NT2/D1 (cell line): ENCODE measurements around the gene TLR5.

Source experiments
- DNase-seq: peaks from one replicate; pipeline ENCODE4 v3.0.0-alpha.2; 2011; ENCODE audit warnings: low read depth, low spot score
- H3K27me3 ChIP-seq: 2 replicates; pipeline ENCODE4 v1.6.0; 2011; ENCODE audit warnings: mild to moderate bottlenecking; ENCODE audit not compliant: insufficient read length, insufficient read depth
- H3K36me3 ChIP-seq: 2 replicates; pipeline ENCODE4 v1.6.1; 2011; ENCODE audit warnings: mild to moderate bottlenecking, low read length, mixed read lengths; ENCODE audit not compliant: insufficient read depth, insufficient read length
- H3K4me1 ChIP-seq: 2 replicates; pipeline ENCODE4 v1.5.1; 2011; ENCODE audit not compliant: insufficient read depth, insufficient read length
- H3K4me3 ChIP-seq: 2 replicates; pipeline ENCODE4 v1.5.1; 2011; ENCODE audit warnings: low read depth; ENCODE audit not compliant: insufficient read length
- H3K9ac ChIP-seq: 2 replicates; pipeline ENCODE4 v1.6.0; 2011; ENCODE audit warnings: low read depth; ENCODE audit not compliant: insufficient read length
- H3K9me3 ChIP-seq: 2 replicates; pipeline ENCODE4 v1.5.1; 2011; ENCODE audit warnings: mild to moderate bottlenecking, low read length; ENCODE audit not compliant: insufficient read depth
- SUZ12 ChIP-seq: IDR thresholded peaks from 2 replicates; pipeline ENCODE4 v1.6.1; 2011; ENCODE audit not compliant: insufficient read length, insufficient read depth; ENCODE audit errors: extremely low read depth
- YY1 ChIP-seq: IDR thresholded peaks from 2 replicates; pipeline ENCODE4 v1.6.1; 2011; ENCODE audit not compliant: insufficient read length, insufficient read depth
- ZNF274 ChIP-seq: IDR thresholded peaks from 2 replicates; pipeline ENCODE4 v1.6.1; 2011; ENCODE audit warnings: mild to moderate bottlenecking, low read depth, low read length

The TLR5 gene

GRCh38 chr1:223091896-223092295 lies 51.2 kb downstream of the TLR5 start:
- DNase-seq, result no peak
- no peaks in the 10 kb centered on the region for H3K27me3 ChIP-seq

GRCh38 chr1:223089250-223089649 lies 53.8 kb downstream of the TLR5 start:
- H3K4me3 ChIP-seq, result no peak overlapping the region

More at GRCh38 chr1:223091896-223092295, 51.2 kb downstream of the TLR5 start:
- Histone ChIP-seq H3K9ac (no peak overlapping the region), H3K36me3 (no peaks in the 10 kb centered on the region), H3K4me1 (peaks cover 7% of the 10 kb centered on the region), H3K4me3 (no peak overlapping the region), H3K9me3 (no peaks in the 10 kb centered on the region)
- TF ChIP-seq YY1 (no peak), ZNF274 (no peak), SUZ12 (no peak)

GRCh38 chr1:223088713-223089240 lies 54.3 kb downstream of the TLR5 start:
- Histone ChIP-seq H3K27me3 (no peaks in the 10 kb centered on the region), H3K9ac (no peak overlapping the region), H3K4me3 (no peak overlapping the region), H3K36me3 (no peaks in the 10 kb centered on the region), H3K9me3 (no peaks in the 10 kb centered on the region), H3K4me1 (peaks cover 7% of the 10 kb centered on the region)
- DNase-seq, result no peak
- no peak for TF ChIP-seq SUZ12
- no peak for TF ChIP-seq ZNF274
- no peak for TF ChIP-seq YY1

More at GRCh38 chr1:223089250-223089649, 53.8 kb downstream of the TLR5 start:
- Histone ChIP-seq H3K4me1 (peaks cover 7% of the 10 kb centered on the region), H3K9ac (no peak overlapping the region), H3K36me3 (no peaks in the 10 kb centered on the region), H3K27me3 (no peaks in the 10 kb centered on the region), H3K9me3 (no peaks in the 10 kb centered on the region)
- TF ChIP-seq SUZ12 (no peak), YY1 (no peak), ZNF274 (no peak)
- no peak for DNase-seq

- no peaks in the 10 kb centered on the region for H3K9me3 ChIP-seq
- no peaks in the 10 kb centered on the region for H3K36me3 ChIP-seq
- TF ChIP-seq SUZ12 (no peak), ZNF274 (no peak), YY1 (no peak)
- no peak overlapping the region for H3K9ac ChIP-seq
- H3K4me1 ChIP-seq, result peaks cover 7% of the 10 kb centered on the region
- DNase-seq, result no peak
- H3K27me3 ChIP-seq, result peaks cover 6% of the 10 kb centered on the region
- no peak overlapping the region for H3K4me3 ChIP-seq
These were observed 55.5 kb downstream of the TLR5 start for GRCh38 chr1:223087291-223088255.

- DNase-seq, result no peak
- peaks cover 14% of the 10 kb centered on the region for H3K27me3 ChIP-seq
- H3K36me3 ChIP-seq, result no peaks in the 10 kb centered on the region
- H3K9me3 ChIP-seq, result no peaks in the 10 kb centered on the region
- H3K4me3 ChIP-seq, result no peak overlapping the region
- H3K4me1 ChIP-seq, result peaks cover 7% of the 10 kb centered on the region
- H3K9ac ChIP-seq, result no peak overlapping the region
- TF ChIP-seq SUZ12 (no peak), YY1 (no peak), ZNF274 (no peak)
These were observed 58.6 kb downstream of the TLR5 start for GRCh38 chr1:223084464-223084866.

- no peak overlapping the region for H3K4me3 ChIP-seq
- H3K9me3 ChIP-seq, result no peaks in the 10 kb centered on the region
- H3K9ac ChIP-seq, result no peak overlapping the region
- H3K4me1 ChIP-seq, result peaks cover 5% of the 10 kb centered on the region
- no peaks in the 10 kb centered on the region for H3K36me3 ChIP-seq
- DNase-seq, result no peak
- TF ChIP-seq SUZ12, result no peak
- peaks cover 14% of the 10 kb centered on the region for H3K27me3 ChIP-seq
These were observed 59.2 kb downstream of the TLR5 start for GRCh38 chr1:223083831-223084230.

GRCh38 chr1:223082914-223083313 lies 60.1 kb downstream of the TLR5 start:
- TF ChIP-seq YY1 (no peak), ZNF274 (no peak), SUZ12 (no peak)
- Histone ChIP-seq H3K27me3 (peaks cover 14% of the 10 kb centered on the region), H3K4me3 (no peak overlapping the region), H3K4me1 (peaks cover 4% of the 10 kb centered on the region), H3K36me3 (no peaks in the 10 kb centered on the region), H3K9me3 (no peaks in the 10 kb centered on the region), H3K9ac (no peak overlapping the region)
- no peak for DNase-seq
